ENCODE measurements around the gene GIPC3.

GIPC3 gene

DNA sequence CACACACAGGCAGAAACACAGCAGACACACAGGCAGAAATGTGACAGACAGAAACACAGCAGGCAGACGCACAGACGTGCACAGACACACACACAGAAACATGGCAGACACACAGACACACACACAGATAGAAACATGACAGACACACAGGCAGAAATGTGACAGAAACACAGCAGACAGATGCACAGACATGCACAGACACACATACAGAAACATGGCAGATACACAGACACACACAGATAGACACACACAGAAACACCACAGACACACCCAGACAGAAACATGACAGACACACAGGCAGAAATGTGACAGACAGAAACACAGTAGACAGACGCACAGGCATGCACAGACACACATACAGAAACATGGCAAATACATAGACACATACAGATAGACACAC is 20.1 kb downstream of the GIPC3 start:
- no peak for DNase-seq (ENCODE audit: low read depth)

GRCh38 chr19:3605770-3606169 is 20.5 kb downstream of the GIPC3 start:
- no peak for DNase-seq (ENCODE audit: low read depth)

DNA sequence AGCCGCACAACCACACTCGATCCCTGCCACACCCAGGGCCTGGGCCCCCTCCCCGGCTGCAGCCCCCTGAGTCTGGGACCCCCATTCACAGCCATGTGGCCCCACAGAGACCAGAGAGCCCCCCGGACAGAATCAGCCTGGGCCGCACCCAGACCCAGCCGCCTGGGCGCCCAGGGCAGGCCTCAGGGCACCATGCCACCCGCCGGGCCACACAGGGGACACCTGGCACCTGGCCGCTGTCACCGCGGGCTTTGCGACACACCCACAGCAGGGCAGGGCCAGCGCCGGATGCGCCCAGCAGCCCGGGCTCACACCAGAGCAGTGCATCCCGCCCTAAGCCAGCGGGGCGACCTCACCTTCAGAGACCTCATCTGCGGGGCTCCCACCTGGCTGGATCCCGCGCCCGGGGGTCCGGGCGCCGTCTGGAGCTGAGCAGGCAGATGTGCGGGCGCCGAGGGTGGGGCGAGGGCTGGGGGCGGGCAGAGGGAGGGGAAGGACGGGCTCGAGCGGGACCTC is 21.0 kb downstream of the GIPC3 start:
- DNase-seq (ENCODE audit: low read depth): no peak

DNA sequence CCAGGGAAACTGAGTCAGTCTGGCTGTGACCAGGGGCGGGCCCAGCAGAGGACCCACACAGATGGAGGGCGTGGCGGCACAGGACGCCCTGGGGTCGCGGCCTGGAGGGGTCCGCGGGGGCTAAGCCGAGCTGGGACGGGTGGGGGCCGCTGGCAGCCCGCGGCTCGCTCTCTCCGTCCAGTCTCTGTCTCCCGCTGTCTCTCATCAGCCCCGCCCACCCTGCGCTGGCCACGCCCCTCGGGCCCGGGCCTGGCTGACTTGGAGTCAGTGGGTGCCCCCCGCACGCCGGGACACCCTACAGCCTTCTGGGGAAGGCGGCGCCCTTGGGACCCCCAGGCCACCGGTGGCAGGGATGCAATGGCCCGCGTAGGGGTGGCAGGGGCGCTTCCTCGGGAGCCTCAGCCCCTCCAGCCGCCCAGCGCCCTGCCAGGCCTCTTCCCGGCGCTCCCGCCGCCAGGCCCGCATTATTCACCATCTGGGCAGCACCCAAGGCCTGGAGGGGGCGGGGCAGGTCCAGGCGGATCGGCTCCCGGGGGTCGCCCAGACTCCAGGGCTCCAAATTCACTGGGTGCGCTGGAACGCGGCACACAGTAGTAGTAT is 21.5 kb downstream of the GIPC3 start, which contains the start of gene TBXA2R:
TBXA2R (minus strand) TSS at position 186 of the 600 bp plus-strand sequence. CDS start 6,241 bp downstream, outside the sequence.
- peak; percentile 46 for DNase-seq (ENCODE audit: low read depth)

DNA sequence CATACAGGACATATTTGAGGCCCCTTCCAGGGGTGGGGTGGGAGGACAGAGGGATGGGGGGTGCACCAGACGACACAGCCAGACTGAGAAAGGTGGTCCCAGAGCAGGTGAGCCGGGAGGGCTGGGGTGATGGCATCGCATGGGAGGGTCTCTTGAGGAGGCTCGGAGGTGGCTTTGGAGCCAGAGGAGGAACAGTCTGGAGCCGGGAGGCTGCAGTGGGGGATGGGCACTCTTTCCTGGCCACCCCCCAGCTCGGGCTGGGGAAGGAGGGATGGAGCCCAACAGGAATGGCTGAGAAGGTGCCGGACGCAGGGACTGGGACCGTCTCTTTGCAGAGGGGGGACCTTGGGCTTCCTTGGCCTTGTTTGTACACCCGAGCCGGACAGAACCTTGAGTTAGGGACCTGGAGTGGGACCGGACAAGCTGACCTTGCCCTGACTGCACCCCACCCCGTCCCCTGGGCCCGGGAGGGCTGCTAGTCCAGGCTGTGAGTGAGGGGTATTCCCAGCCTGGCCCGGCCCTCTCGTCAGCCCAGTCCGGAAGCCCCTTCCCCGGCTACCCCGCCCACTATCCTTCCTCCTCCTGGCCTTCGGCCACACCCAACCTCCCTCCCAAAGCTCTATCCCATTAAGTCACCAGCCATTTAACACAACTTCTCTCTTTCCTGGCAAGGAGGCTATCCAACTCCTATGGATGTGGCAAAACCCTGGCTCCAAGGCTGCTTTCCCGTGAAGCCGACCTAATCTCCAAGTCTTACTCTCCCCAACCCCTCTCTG is 22.2 kb downstream of the GIPC3 start:
- no peak for DNase-seq (ENCODE audit: low read depth)

DNA sequence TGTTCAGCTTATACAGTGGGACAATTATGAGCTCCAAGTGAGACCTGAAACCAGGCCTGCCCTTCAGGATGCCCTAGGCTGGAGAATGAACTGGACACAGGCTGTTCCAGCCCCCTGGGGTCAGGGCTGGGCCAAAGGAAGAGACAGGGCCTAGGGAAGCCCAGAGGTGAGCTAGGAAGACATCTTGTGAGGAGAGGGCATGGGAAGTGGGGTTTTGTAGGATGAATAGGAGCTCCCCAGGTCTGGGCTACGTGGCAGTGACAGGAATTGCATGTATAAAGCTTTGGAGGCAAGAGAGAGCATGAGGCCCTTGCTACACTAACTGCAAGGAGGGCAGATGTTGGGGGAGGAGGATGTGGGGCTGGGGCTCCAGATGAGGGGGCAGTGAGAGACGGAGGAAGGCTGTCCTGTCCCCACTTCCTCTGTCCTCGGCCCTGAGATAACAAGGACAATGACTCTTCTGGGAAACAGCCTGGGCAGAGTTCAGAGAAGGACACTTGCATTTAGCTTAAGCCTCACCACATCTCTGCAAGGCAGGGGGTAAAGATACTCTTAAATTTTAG is 22.9 kb downstream of the GIPC3 start:
- no peak for DNase-seq (ENCODE audit: low read depth)

- no peak for DNase-seq (ENCODE audit: low read depth)
Observed at GRCh38 chr19:3608750-3609322, 23.6 kb downstream of the GIPC3 start.

GRCh38 chr19:3609779-3610719 is 24.8 kb downstream of the GIPC3 start:
- no peak for DNase-seq (ENCODE audit: low read depth)

GRCh38 chr19:3610745-3611717 is 25.8 kb downstream of the GIPC3 start:
- no peak for DNase-seq (ENCODE audit: low read depth)

- no peak for DNase-seq (ENCODE audit: low read depth)
Observed at GRCh38 chr19:3611841-3612240, 26.6 kb downstream of the GIPC3 start.

- DNase-seq (ENCODE audit: low read depth): no peak
Observed at GRCh38 chr19:3612330-3612729, 27.1 kb downstream of the GIPC3 start.

DNA sequence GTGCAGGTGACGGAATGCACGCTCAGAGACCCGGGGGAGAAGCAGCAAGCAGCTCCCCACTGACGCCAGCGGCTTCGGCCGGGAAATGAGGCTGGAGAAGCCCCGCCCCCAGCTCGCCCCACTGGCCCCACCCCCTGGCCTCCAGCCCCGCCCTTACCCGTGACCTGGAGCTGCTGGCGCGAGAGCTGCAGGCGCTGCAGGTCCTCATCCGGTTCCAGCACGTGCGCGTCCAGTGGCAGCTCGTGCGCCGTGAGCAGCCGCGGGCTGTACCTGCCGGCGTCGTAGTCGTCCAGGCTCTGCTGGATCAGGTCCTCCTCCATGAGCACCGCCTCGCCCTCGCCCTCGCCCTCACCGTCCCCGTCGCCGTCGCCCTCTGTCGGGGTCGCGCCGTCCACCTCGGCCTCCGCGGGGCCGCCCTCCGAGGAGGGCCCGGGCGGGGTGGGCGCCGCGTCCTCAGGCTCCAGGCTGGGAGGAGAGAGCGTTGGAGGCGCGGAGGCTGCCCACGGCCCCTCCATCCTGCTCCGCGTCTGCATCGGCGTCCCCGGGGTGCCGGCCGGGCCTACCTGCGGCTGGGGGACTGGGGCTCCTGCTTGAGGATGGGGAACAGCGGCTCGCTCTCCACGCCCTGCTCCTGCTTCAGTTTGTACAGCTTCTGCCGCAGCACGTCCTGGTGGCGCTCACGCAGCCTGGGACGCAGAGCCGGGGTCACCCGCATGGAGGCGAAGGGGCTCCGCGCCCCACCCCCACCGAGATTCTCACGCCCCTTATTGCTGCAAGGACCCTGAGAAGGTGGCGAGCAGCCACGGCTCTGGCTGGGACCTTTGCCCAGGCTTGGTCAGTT is 27.8 kb downstream of the GIPC3 start:
- DNase-seq (ENCODE audit: low read depth): no peak

DNA sequence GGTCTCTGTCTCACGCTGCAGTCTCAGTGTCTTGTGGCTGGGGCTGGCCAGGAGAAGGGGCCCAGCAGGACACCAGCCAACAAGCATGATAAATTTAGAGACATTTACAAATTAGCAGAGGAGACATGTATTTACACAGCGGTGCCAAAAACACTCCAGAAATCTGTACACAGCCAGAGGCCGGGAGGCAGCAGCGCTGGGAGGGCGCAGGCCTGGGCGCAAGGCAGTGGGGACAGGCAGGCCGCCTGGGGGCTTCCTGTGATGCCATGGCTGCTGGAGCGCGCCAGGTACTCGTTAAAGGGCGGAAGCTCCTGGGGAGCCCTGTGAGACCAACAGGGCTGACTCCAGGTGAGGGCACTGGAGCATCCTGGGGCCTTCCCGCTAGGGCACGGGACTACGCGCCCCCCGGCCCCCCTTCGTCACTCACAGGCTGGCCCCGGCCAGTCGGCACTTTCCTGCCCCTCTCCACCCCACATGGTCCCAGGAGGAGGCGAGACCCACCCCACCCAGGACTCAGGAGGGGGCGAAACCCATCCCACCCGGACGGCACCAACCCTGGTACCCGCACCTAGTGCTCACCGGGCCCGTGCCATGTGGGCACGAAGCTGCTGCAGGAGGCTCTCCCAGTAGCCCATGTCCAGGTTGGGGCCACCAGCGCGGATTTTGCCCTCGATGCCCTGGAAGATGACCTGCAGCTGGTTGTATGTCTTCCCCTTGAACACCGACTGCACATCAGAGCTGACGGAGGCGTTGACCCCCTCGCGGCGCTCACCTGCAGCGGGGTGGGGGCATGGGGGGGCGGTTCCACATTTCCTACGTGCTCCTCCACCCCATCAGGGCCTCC is 28.8 kb downstream of the GIPC3 start:
- no peak for DNase-seq (ENCODE audit: low read depth)

DNA sequence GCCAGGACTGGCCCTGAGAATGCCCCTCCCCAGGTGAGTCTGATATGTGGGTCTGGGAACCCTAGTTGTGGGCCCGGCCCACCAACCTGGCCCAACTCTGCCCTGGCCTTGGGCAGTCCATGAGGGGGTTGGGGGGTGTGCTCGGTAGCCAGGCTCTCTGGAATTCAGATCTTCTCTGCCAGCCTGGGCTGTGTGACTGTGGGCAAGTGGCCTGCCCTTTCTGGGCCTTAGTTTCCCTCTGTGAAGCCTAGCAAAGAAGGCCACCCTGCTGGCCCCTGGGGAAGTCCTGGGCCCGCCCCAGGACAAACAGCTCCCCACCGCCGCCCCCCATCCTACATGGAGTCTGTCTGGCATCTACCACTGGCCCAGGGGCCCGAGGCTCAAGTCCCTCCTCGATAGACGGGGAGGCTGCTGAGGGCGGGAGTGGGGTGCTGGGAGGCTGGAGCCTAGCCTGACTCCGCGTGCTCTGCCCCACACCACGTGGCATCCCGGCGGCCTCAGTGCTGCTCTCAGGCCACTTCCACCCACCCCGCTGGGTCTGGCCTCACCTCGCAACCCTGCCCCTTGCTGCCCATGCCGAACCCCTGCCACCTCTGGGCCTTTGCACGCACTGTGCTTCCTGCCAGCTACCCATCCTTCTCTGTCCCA is 29.7 kb downstream of the GIPC3 start:
- DNase-seq (ENCODE audit: low read depth): no peak

GRCh38 chr19:3615524-3616135 is 30.4 kb downstream of the GIPC3 start:
- DNase-seq (ENCODE audit: low read depth): no peak

DNA sequence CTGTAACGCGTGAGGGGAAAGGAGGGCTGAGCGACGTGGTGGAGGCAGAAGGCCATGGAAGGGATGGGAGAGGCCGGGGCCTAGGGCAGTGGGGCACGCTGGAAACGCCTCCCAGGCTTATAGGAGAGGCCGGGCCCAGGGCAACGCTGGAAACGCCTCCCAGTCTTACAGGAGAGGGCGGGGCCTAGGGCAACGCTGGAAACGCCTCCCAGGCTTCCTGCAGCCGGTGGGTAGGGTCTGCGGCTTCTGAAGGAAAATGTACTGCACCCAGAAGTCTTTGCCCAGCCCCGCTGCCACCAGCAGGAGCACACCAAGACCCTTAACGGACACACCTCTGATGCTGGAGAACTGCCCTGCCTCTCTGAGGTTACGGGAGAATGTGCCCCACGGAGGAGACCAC is 32.2 kb downstream of the GIPC3 start:
- DNase-seq (ENCODE audit: low read depth): no peak

DNA sequence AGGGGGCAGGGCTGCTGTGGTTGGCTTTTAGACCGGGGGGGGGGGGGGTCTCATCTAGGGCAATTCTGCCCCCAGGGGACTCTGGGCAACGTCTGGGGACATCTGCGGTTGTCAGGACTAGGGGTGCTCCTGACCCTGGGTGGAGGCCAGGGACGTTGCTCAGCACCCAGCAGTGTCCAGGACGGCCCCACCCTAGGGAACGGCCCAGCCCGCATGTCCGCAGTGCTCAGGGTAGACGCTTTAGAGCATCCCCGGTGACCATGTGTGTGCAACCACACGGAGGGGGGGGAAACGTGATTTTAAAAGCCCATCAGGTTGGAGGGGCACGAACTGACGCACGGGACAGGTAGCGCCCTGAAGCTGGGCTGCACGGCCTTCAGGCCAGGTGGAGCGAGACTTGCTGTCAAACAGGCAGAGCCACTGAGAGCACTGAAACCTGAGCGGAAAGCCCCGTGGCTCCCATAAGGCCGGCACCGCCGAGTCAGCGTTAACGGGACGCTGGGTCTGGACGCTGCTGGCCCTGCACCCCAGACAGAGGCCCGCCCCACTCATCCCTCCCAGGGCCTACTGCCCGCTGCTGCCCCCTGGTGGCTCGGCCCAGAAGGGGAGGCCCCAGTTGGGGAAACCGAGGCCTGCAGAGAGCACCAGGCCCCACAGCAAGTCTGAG is 33.0 kb downstream of the GIPC3 start:
- peak; percentile 25 for DNase-seq (ENCODE audit: low read depth)
